ENCODE measurements around the gene TBK1.

TBK1 gene

DNA sequence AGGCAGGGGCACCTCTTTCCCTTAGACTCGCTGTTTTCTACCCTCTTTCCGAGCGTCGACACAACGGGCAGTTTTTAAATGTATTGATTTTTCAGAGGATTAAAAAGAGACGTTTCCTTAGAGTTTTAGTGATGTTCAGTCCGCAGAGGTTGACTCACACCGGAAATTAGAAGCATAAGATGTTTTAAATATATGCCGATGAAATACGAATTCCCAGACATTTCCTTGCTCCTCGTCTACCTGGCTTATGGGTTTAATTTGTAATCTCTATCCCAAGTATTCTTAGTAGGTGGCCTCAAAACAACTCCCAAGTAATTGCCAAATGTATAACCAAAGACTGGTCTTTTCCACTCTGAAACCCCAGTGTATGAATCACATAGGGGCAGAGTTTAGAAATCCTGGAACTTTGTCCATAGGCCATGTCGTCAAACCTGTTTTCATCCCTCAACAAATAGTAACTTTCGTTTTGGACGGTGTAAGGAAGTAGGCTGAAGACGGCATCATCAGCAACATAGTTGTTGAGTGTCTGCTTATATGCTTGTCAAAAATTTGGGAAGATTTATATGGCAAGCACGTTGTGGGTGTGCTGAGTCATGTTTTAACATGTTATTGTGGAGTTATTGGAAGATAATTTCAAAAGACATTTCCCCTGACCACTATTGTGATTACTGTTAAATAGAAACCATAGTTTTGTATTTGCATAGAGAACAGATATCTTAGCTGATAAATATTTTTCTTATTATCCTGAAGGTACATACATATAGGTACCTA is 824 bp downstream of the TBK1 start:
- peak; percentile 26 to 50 for DNase-seq

DNA sequence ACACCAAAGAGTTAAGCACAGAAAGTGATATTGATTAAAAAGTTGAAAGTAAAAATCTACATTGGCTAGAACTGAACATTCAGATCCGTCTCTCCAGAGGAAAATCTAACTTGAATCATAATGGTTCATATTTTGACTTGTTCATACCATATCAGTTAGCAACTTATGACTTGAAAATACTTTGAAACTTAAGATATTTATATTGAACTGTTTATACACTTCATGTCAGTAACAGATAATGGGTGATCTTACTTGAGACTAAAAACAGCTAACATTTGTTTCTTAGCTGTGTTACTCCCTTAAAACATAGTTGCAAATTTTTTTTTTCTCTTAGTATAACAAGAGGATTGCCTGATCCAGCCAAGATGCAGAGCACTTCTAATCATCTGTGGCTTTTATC is 3.6 kb downstream of the TBK1 start:
- DNase-seq = no peak

DNA sequence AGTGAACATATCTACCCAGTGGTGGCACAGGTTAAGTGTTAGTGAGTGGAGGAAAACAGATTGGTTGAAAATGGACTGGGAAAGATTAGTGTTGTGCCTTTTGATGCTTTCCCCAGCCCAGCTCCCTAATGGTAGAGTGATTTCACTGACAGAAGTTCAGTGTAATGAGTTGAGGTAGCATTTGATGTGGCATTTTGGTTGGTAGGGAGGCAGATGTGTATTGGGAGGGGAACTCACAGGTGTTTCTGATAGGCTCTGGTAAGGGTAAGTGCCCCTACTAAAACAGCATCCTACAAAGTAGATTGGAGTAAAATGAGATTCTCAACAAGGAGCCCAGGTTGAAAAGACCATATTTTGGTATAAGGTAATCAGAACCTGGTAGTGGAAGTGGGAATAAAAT is 4.2 kb downstream of the TBK1 start:
- DNase-seq = peak in 1 of 2 donors; percentile 29

DNA sequence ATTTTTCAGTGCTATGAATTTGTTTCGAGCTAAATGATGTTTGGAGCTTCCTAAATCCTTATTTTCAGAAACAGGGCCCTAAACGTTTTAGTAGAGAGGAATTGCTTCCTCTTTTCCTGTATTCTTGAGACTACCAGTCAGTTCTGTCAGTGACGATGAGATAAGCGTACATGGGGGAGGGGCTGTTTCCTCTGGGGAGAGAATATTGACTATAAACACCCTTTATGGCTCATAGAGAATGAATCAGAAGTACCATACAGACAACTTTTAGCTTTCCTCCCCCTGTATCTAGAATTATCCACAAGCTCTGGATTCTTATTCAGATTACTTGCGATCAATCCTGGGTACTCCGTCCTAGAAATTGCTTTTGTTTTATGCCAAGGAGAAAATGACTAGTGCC is 5.1 kb downstream of the TBK1 start:
- peak; percentile 24 to 37 for DNase-seq

DNA sequence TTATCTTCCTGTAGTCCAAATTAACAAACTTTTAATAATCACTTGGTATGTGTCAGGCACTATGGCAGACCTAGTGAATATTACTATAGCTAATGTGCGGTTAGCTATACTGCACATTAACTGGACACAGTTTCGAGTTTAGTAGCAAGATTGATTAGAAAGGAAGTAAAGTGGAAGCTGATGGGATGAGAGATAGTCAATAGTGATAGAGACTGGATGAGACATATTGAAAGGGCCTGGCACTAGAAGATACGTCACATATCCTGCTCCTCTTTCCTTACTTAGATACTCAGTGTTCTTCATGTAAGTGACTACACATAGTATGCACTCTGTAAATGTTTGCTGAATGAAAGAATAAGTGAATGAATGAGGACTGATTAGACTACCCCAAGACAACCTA is 5.5 kb downstream of the TBK1 start:
- DNase-seq = no peak

DNA sequence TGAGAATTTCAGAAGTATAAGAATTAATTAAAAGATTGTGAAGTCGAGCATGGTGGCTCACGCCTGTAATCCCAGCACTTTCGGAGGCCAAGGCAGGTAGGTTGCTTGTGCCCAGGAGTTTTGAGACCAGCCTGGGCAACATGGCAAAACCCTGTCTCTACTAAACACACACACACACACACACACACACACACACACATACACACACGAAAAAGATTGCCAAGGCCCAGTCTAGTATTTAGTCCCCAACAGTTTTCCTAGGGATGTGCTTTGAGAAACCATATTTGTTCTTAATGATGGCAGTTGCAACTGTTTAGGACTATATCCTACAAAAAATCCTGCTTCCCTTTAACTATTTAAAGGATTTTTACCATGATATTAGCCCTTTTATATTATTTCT is 6.0 kb downstream of the TBK1 start:
- peak in 1 of 2 donors; percentile 17 for DNase-seq

DNA sequence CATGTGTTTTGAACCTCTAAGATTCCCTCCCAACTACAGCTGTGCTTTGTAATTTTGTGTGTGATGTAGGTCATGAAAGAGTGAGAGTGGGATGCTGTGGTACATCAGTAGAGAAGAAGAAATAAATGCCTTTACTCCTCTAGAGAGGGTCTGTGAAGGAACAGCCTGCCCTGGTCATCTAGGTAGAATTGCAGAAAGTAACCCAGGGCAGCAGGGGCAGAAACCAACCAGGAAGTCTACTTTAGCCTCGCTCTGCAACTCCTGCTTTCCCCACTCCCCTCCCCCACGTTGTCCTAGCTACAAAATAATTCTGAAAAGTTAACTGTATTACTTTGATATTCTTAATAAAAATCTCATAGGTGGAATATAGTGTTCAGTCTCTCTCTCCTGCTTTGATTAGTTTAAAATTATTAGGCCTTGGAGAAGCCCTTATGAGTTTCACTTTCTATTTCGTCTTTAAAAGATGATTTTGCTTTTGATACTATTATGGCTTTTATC is 7.5 kb downstream of the TBK1 start:
- peak in 1 of 2 donors; percentile 54 for DNase-seq

DNA sequence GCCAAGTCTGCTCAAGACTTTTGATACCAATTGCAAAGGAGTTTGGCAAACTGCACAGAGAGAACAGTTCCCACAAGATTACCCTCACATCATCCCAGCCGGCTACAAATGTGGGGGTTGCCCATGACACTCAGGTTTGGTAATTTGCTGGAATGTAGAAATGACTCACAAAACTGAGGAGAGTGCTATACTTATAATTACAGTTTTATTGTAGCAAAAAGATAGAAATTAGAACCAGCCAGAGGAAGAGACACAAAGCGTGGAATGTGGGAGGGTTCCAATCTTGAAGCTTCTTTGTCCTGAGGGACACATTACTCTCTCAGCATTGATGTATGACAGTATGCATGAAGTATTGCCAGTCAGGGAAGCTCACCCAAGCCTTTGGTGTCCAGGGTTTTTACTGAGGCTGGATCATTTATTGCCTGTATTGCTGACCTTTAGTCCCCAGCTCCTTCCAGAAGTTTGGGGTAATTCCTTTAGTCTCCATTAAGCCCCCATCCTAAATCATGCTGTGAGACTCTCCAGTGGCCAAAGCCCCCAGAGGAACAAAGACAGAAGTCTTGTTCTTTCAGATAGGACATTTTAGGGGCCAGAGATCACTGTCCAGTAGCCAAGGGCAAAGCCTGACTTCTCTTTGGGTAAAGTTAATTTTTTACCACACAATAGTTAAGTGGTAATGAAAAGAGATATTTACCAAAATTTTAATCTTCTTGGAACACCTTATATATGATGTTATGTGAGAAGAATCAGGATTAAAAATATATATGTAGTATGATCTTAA is 9.9 kb downstream of the TBK1 start:
- no peak for DNase-seq

DNA sequence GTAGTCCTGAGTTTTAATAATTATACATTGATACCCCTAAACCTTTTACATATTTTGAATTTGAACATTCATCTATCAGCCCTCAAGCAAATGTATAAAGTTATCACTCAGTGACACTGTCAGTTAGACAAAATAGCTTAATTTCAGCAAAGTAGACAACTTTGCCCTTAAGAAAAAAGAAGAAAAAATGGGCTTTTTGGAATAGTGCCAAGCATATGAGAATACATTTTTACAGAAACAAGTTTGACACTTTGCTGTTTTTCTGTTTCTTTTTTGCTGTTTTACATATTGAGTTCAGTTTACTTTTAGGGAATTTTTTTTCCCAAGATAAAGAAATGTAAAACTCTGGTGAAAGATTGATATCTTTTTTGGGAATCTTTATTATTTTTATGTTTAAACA is 14.3 kb downstream of the TBK1 start:
- DNase-seq = no peak

DNA sequence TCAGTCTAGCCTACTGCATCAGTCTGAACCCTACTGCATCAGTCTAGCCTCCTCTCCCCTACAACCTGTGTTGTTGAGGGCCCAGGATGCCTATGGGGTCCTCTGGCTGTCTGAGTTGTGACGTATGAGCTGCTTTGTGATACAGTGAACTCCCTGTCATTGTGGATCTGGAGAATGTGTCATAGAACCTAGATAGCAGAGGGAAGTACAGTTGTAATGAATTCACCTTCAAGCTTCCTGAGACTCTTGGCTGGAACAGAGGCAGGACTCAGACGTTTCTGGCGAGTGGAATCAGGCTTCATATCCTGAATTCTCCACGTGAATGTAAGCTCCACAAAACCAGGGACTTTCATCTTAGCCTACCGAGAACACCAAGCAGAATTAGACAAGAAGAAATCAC is 17.0 kb downstream of the TBK1 start:
- DNase-seq = no peak

DNA sequence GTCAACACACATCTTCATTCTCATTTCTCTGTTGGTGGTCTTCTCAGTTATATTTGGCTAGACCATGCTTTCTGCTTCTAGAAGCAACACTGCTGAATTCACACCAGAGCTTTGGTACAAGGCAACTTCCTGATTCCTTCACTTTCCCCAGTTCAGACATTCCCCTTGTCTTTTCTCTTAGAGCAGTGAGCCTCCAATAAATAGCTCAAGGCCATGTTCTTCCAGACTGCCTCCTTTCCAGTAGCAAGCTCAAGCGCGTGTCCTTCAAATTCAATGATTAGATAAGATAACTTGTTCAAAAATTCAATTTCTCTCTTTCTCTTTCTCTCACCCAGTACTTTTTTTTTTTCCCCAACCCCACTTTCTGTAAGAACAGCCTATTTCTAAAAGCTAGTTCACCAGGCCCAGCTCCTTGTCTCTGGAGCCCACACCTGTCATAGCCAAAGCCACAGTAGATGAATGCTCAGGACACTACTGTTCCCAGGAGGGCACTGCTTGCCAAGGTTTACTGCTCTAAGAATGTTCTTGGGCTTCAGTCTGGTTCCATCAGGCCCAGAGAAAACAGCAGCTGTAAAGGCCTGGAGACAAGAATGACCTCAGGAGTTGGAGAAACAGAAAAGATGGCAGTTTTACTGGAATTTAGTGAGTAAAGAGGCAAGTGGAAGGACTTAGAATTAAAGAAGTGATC is 17.7 kb downstream of the TBK1 start:
- DNase-seq = no peak

DNA sequence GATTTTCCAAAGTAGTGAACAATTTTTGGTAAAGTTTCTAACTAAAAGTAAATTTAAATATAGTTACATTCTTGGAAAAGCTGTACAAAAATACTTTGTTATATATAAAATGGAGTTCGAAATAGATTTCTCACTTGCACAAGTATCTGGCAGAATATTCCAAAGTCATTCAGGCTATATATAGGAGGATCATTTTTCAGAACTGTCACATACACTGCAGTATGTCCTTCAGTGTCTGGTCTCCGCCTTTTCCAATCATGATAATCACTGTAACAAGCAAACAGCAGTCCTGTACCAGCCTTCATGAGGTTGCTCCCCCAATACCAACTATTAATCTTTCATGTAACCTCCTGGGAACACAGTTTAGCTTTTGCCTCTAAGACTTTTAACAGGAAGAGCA is 18.6 kb downstream of the TBK1 start:
- no peak for DNase-seq

DNA sequence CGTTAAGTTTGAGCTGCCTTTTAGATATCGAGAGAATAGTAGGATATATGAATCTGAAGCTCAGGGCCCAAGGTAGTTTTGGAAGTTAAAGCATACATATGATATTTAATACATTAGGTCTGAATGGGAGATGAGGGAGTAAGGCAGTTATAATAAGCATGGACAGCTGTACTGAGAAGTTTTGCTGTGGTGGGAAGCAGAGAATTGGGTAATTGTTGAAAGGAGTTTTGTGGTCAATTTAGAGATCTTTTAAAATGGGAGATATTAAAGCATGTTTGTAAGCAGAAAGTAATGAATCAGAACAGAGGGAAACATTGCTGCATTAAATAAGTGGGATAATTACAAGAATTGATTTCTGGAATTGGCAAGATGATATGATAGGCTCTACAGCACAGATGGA is 21.3 kb downstream of the TBK1 start:
- no peak for DNase-seq

DNA sequence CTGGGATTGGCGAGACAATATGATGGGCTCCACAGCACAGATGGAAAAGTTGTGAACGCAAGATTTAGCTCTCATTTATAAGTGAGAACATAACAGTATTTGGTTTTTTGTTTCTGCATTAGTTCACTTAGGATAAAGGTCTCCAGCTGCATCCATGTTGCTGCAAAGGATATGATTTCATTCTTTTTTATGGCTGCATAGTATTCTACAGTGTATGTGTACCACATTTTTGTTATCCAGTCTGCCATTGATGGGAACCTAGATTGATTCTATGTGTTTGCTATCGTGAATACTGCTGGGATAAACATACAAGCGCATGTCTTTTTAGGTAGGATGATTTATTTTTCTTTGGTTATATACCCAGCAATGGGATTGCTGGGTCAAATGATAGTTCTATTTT is 23.6 kb downstream of the TBK1 start:
- no peak for DNase-seq

DNA sequence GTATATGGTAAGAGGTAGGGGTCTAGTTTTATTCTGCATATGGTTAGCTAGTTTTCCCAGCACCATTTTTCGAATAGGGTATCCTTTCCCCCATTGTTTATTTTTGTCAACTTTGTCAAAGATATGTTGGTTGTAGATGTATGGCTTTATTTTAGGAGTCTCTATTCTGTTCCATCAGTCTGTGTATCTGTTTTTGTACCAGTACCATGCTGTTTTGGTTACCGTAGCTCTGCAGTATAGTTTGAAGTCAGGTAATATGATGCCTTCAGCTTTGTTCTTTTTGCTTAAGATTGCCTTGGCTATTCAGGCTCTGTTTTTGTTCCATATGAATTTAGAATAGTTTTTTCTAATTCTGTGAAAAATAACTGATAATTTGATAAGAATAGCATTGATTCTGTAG is 24.9 kb downstream of the TBK1 start:
- no peak for DNase-seq

DNA sequence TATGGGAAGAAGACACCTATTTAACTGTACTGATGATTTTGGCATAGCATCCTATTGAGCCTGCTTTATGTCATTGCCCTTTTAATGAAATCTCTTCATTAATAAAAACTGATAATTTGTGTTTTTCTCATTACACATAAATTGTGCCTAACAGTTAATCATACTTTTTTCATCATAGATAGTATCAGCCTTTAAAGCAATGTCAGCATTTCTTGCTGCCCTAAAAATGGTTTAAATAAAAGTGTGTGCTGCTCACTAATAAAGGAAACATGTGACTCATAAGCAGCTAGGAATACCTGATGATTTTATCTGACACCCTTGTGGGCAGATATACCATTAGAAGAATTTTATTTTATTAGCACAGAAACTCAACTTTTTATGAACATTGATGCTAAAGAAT is 26.7 kb downstream of the TBK1 start:
- DNase-seq = no peak

DNA sequence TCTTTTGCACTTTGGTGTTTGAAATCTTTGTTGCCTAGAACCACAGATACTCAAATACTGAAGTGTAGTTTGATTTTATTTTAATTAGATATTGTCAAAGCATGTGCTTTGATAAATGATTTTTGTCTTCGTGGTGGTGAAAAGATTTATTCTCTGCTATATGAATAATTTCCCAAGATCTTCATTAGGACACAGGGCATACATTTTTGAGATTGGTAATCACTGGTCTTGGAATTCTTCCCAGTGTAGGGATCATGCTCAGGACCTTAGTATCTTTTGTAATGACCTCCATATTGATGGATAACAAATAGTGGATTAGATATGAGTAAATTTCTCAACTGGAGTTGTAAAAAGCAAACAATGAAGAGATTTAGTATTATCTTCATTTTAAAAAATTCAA is 28.2 kb downstream of the TBK1 start:
- DNase-seq = no peak

DNA sequence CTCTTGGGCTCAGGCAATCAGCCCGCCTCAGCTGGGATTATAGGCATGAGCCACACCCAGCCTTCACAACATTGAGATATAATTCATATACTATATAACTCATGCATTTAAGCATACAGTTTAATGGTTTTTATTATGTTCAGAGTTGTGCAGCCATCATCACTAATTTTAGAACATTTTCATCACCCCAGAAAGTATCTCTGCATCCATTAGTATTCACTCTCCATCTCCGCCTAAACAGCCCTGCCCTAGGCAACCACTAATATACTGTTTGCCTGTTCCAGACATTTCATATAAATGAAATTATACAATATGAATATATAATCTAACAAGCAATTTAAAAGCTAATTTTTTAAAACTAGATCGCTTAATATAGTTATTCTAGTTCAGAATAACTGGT is 34.7 kb downstream of the TBK1 start:
- no peak for DNase-seq

DNA sequence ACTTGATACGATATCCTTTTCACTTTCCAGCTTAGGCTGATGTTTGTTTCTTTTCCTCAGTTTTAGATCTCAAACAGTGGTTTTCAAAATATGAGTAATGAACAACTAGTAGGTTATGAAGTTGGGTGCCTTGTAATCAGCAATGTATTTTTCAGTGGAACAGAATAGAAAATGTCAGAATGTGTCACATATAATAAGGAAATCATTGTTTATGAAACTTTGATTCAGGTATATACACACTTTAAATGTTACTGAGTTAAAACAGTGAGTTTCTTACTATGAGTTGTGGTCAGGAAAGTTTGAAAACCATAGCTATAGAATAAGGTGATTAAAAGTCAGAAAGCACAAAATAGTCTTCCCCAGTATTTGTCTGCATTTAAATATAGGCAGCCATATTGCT is 39.8 kb downstream of the TBK1 start:
- no peak for DNase-seq

DNA sequence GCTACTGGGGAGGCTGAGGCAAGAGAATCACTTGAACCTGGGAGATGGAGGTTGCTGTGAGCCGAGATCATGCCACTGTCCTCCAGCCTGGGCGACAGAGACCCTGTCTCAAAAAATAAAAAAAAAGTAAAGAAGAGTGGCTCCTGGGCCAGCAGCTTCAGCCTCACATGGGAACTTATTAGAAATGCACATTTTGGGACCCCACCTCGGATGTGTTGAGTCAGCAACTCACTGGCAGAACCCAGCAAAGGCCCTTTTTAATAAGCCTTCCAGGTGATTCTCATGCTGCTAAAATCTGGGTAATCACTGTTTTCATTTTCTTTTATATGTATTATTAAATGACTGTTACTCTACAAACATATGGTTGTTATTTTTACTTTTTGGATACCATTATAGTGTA is 41.6 kb downstream of the TBK1 start:
- no peak for DNase-seq

DNA sequence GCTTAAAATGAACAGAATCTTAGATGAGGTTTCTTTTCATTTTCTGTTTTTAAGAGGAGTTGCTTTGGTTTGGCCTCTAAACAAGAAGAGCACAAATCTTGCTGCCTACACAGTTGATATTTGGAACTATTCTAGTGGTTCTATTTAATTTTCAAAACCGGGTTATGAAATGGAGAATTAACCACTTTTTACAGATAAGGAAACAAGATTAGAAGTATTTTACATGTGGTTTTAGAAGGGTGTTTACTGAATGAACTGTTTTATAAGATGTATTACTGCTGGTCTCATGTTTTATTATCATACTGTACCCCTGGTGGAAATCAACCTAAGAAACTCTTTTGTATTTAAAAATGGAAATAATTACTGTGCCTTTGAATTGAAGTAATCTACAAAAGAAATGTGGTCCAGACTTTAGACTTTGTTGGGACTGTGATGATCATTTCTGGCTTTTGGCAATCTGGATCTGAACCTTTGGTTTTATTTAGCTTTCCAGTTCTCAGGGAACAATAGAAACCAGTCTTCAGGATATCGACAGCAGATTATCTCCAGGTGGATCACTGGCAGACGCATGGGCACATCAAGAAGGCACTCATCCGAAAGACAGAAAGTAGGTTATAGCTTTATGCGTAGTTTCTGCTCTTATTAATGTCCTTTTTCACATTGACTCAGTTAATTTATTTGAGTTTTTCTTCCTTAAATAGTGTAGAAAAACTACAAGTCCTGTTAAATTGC is 43.2 kb downstream of the TBK1 start:
- peak in 1 of 2 donors; percentile 29 for DNase-seq

DNA sequence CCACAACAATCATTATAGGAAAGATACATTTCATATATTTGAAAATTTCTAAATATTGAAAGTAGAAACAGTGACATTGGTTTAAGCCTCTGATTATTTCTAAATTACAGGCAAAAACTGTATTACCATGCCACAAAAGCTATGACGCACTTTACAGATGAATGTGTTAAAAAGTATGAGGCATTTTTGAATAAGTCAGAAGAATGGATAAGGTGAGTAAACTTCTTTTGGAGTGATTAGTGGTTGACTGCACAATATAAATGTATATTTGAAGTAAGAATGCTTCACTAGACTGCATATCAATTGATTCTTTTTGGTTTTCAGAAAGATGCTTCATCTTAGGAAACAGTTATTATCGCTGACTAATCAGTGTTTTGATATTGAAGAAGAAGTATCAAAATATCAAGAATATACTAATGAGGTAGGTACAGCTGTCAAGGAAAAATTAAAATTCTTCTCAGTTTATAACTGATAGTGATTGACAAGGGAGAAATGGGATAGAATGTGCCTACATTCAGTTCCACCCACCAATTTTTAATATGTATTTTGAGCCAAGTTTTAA is 45.0 kb downstream of the TBK1 start:
- DNase-seq = no peak

DNA sequence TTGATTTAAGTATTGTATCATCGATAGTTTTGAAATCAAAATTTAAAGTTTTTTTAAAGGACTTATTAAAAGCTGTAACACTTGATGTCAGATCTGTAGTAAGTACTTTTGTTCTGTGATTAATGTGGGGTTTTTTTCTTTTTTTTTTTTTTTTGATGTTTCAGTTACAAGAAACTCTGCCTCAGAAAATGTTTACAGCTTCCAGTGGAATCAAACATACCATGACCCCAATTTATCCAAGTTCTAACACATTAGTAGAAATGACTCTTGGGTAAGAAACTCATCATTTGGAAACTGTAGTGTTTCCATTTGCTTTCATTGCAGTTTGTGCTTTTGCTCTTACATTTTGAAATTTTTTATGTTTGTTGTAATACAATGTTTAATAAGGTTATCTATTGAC is 45.6 kb downstream of the TBK1 start:
- no peak for DNase-seq
